Cerebellar cortex (tissue), 1 donor: ENCODE data around the gene SYCP3.

Source experiments
- DNase-seq: peaks from one replicate; pipeline ENCODE4 v3.0.0-alpha.2; 2015; ENCODE audit warnings: low spot score

Gene SYCP3

DNA sequence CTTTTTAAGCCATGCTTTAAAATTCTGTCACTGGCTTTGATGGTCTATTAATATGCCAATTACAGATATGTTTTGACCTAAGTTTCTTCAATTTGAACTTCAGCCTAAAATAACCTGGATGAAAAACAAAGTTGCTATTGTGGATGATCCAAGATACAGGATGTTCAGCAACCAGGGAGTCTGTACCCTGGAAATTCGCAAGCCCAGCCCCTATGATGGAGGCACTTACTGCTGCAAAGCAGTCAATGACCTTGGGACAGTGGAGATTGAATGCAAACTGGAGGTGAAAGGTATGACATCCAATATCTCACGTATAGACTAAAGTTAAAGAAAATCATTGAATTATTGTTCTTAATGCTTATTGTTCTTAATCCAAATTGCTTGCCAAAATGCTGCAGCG lies 59.0 kb downstream of the SYCP3 start:
- DNase-seq, result no peak
